Stimulated activated naive CD8-positive, alpha-beta T cell treated with anti-CD3 and anti-CD28 coated beads, Interleukin-15, Interleukin-2, amounts not matched to agents 100 ng/mL and 50 ng/mL, for 24 hours (primary cell): ENCODE results near the gene GNE.
A peak's percentile ranks its signal among the peaks of the same experiment; 100 is the strongest.
"Not testable (repeated sequence)": the region's sequence is repeated elsewhere in the genome, so short reads cannot be mapped to it uniquely, and the experiment has no call there.

Experiments
- H3K27ac Mint-ChIP-seq: one replicate; pipeline ENCODE4 v1.8.0; 2021; ENCODE audit warnings: mild to moderate bottlenecking, mixed read lengths
- H3K27me3 Mint-ChIP-seq: one replicate; pipeline ENCODE4 v1.8.0; 2021; ENCODE audit warnings: mixed read lengths
- H3K36me3 Mint-ChIP-seq: one replicate; pipeline ENCODE4 v1.8.0; 2021; ENCODE audit warnings: low read depth, mixed read lengths
- H3K4me1 Mint-ChIP-seq: one replicate; pipeline ENCODE4 v1.8.0; 2021; ENCODE audit warnings: low read depth, mixed read lengths
- H3K4me3 Mint-ChIP-seq: one replicate; pipeline ENCODE4 v1.8.0; 2021; ENCODE audit warnings: mild to moderate bottlenecking, mixed read lengths
- H3K9me3 Mint-ChIP-seq: one replicate; pipeline ENCODE4 v1.8.0; 2021; ENCODE audit warnings: mixed read lengths

The GNE gene

DNA sequence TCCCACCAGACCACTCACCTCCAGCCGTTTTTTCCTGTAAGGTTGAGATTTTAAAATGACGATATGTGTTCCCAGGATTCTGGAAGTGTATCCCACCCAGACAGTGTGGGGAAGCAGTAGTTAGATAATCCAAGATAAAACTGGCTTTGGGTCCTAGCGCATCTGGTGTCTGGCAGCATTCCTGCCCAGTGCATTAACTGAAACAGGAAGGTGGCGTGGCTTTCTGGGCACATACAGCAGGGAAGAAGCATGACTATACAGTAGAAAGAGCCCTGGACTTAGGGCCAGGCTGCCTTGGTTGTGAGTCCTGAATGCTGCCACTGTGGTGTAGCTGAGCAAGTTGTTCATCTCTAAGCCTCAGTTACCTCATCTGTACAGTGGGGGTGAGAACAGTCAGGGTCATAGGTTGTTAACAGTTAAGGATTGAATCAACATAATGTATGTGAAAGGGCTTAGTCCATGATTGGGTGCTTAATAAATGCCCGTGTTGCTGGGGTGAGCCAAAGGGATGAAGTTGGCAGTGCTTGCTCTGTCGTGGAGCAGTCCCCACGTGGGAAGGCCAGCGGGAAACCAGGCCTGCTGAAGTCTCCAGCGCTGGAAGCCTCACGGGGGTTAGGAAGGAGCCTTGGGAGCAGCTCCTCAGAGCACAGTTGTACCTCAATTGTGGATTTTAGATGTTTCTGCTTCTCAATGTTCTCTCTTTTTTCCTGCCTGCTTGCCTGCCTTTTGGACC, 49.6 kb downstream of the GNE start:
- H3K4me1 Mint-ChIP-seq = peaks cover 51% of the 10 kb centered on the region
- peak overlapping the region; percentile 87 for H3K27ac Mint-ChIP-seq
- no peaks in the 10 kb centered on the region for H3K9me3 Mint-ChIP-seq
- no peak overlapping the region for H3K4me3 Mint-ChIP-seq
- peaks cover 95% of the 10 kb centered on the region for H3K36me3 Mint-ChIP-seq
- H3K27me3 Mint-ChIP-seq = no peaks in the 10 kb centered on the region

GRCh38 chr9:36207546-36208012, 50.7 kb downstream of the GNE start:
- no peak overlapping the region for H3K4me3 Mint-ChIP-seq
- no peaks in the 10 kb centered on the region for H3K27me3 Mint-ChIP-seq
- H3K27ac Mint-ChIP-seq = peak overlapping the region; percentile 87
- peaks cover 41% of the 10 kb centered on the region for H3K4me1 Mint-ChIP-seq
- no peaks in the 10 kb centered on the region for H3K9me3 Mint-ChIP-seq
- peaks cover 95% of the 10 kb centered on the region for H3K36me3 Mint-ChIP-seq

GRCh38 chr9:36207016-36207415, 51.2 kb downstream of the GNE start:
- H3K36me3 Mint-ChIP-seq = peaks cover 95% of the 10 kb centered on the region
- peaks cover 41% of the 10 kb centered on the region for H3K4me1 Mint-ChIP-seq
- peak overlapping the region; percentile 73 for H3K27ac Mint-ChIP-seq
- no peak overlapping the region for H3K4me3 Mint-ChIP-seq
- H3K27me3 Mint-ChIP-seq = no peaks in the 10 kb centered on the region
- H3K9me3 Mint-ChIP-seq = no peaks in the 10 kb centered on the region

GRCh38 chr9:36204906-36205547, 53.2 kb downstream of the GNE start:
- H3K9me3 Mint-ChIP-seq = no peaks in the 10 kb centered on the region
- H3K36me3 Mint-ChIP-seq = peaks cover 93% of the 10 kb centered on the region
- no peak overlapping the region for H3K4me3 Mint-ChIP-seq
- peaks cover 41% of the 10 kb centered on the region for H3K4me1 Mint-ChIP-seq
- H3K27me3 Mint-ChIP-seq = no peaks in the 10 kb centered on the region
- no peak overlapping the region for H3K27ac Mint-ChIP-seq

GRCh38 chr9:36194326-36195000, 63.8 kb downstream of the GNE start:
- Mint-ChIP-seq H3K9me3 (no peaks in the 10 kb centered on the region), H3K36me3 (peaks cover 31% of the 10 kb centered on the region), H3K27me3 (no peaks in the 10 kb centered on the region), H3K27ac (peak overlapping the region; percentile 13), H3K4me3 (no peak overlapping the region), H3K4me1 (peaks cover 46% of the 10 kb centered on the region)

DNA sequence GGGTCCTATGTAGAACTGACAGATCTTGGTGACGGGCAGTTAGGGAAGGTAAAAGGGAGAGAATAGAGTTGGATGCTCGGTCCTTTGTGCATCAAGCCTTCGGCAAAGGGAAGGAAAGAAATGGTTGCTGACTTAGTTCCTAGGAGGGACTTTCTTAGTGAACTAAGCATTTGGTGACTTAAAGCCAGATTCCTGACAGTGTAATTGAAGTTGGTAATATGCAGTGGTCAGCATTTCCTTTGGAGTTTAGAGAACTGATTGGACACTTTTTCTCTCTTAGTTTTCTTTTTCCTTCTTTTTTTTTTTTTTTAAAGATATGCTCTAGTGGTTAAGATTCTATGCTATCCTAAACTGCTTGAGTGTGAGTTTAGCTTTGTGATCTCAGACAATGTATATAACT, 65.2 kb downstream of the GNE start:
- Mint-ChIP-seq H3K9me3 (no peaks in the 10 kb centered on the region), H3K4me1 (peaks cover 46% of the 10 kb centered on the region), H3K27ac (peak overlapping the region; percentile 60), H3K36me3 (peaks cover 25% of the 10 kb centered on the region), H3K4me3 (peak overlapping the region; percentile 92), H3K27me3 (no peaks in the 10 kb centered on the region)

GRCh38 chr9:36192196-36192595, 66.1 kb downstream of the GNE start:
- Mint-ChIP-seq H3K36me3 (peaks cover 17% of the 10 kb centered on the region), H3K9me3 (no peaks in the 10 kb centered on the region), H3K4me1 (peaks cover 49% of the 10 kb centered on the region), H3K4me3 (peak overlapping the region; percentile 92), H3K27me3 (no peaks in the 10 kb centered on the region), H3K27ac (peak overlapping the region; percentile 60)

- Mint-ChIP-seq H3K4me1 (peaks cover 50% of the 10 kb centered on the region), H3K4me3 (peak overlapping the region; percentile 92), H3K27ac (peak overlapping the region; percentile 43), H3K36me3 (peaks cover 16% of the 10 kb centered on the region), H3K27me3 (no peaks in the 10 kb centered on the region), H3K9me3 (no peaks in the 10 kb centered on the region)
Measured at GRCh38 chr9:36191686-36192085, 66.6 kb downstream of the GNE start.

DNA sequence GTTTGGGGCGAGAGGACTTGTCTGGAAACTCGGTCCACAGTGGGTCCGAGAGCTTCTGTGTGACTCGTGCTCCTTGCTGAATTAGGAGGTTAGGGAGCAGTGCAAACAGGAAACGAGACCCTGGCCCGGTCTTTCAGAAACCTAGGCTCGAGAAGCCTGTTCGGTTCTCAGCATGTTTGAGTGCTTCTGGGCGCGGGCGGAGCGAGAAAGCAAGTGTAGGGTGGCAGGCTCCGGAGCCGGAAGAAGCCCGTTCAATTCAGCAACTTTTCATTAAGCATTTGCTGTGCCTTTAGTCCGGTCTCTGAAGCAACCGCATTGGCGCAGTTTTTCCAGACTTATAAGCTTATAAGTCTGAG, 67.0 kb downstream of the GNE start:
- H3K36me3 Mint-ChIP-seq = peaks cover 16% of the 10 kb centered on the region
- peaks cover 47% of the 10 kb centered on the region for H3K4me1 Mint-ChIP-seq
- peak overlapping the region; percentile 92 for H3K4me3 Mint-ChIP-seq
- no peaks in the 10 kb centered on the region for H3K9me3 Mint-ChIP-seq
- peak overlapping the region; percentile 43 for H3K27ac Mint-ChIP-seq
- H3K27me3 Mint-ChIP-seq = no peaks in the 10 kb centered on the region

- peaks cover 47% of the 10 kb centered on the region for H3K4me1 Mint-ChIP-seq
- no peaks in the 10 kb centered on the region for H3K9me3 Mint-ChIP-seq
- no peaks in the 10 kb centered on the region for H3K27me3 Mint-ChIP-seq
- peak within 1 kb of the TSS; percentile 84 for H3K27ac Mint-ChIP-seq
- H3K4me3 Mint-ChIP-seq = peak within 1 kb of the TSS; percentile 92
- peaks cover 16% of the 10 kb centered on the region for H3K36me3 Mint-ChIP-seq
Measured at GRCh38 chr9:36190388-36191289, 67.6 kb downstream of the GNE start, which contains the start of gene CLTA. CLTA (plus strand) TSS chr9:36190921; CDS start chr9:36191057, 136 bp downstream.

- Mint-ChIP-seq H3K4me1 (peaks cover 41% of the 10 kb centered on the region), H3K36me3 (peaks cover 11% of the 10 kb centered on the region), H3K27me3 (no peaks in the 10 kb centered on the region), H3K4me3 (peak overlapping the region; percentile 92), H3K9me3 (no peaks in the 10 kb centered on the region), H3K27ac (no peak overlapping the region)
Measured at GRCh38 chr9:36189976-36190375, 68.3 kb downstream of the GNE start.

DNA sequence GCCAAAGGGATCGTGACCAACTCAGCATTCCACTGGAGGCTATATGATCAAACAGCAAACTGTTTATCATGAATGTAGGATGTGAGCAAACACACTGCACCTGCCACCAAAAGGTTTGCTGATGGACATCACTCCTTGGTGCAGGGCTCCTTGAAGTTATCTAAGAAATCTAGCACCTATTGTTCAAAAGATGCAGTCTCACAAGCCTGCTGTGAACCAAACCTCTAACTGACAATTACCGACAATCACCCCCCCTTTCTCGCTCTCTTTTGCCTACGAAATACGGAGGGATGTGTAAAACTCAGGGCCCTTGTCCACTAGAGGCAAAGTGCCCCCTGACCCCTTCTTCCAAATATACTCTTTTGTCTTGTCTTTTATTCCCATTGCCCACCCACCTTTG, 70.0 kb downstream of the GNE start:
- no peaks in the 10 kb centered on the region for H3K36me3 Mint-ChIP-seq
- H3K27me3 Mint-ChIP-seq = no peaks in the 10 kb centered on the region
- no peak overlapping the region for H3K4me3 Mint-ChIP-seq
- H3K9me3 Mint-ChIP-seq = no peaks in the 10 kb centered on the region
- no peak overlapping the region for H3K27ac Mint-ChIP-seq
- H3K4me1 Mint-ChIP-seq = peaks cover 24% of the 10 kb centered on the region

DNA sequence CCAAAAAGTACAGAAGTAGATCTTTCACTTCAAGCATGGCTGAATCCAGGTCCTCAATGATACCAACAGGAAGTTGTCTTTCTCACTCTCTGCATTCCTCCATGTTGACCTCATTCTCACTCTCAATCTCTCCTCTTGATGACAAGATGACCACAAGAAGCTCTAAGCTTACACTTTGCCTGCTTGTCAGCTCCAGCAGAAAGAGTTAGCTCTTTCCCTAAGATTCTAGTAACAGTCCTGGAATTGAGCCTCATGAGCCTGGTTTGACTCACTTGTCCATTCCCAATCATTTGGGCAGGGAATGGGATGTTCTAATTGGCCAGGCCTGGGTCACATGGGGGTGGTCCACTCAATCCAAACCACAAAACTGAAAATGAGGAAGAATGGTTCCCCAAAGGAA, 70.8 kb downstream of the GNE start:
- H3K27me3 Mint-ChIP-seq = no peaks in the 10 kb centered on the region
- no peaks in the 10 kb centered on the region for H3K9me3 Mint-ChIP-seq
- H3K36me3 Mint-ChIP-seq = no peaks in the 10 kb centered on the region
- peaks cover 16% of the 10 kb centered on the region for H3K4me1 Mint-ChIP-seq
- no peak overlapping the region for H3K4me3 Mint-ChIP-seq
- no peak overlapping the region for H3K27ac Mint-ChIP-seq

- not testable (repeated sequence) for H3K9me3 Mint-ChIP-seq, H3K4me1 Mint-ChIP-seq, H3K4me3 Mint-ChIP-seq, H3K27ac Mint-ChIP-seq, H3K27me3 Mint-ChIP-seq, H3K36me3 Mint-ChIP-seq
Measured at GRCh38 chr9:36180243-36180642, 78.0 kb downstream of the GNE start.
